Choroid plexus epithelial cell (primary cell): Measurements from ENCODE around the gene GIT2.

ENCODE experiments used
- DNase-seq: peaks from one replicate; pipeline ENCODE4 v3.0.0-alpha.2; 2010; ENCODE audit warnings: low read depth
- H3K4me3 ChIP-seq: 2 replicates; pipeline ENCODE4 v1.5.1; 2011; ENCODE audit warnings: low read depth, mild to moderate bottlenecking, control low read depth, low read length, moderate library complexity
- CTCF ChIP-seq: conservative IDR thresholded peaks from 2 replicates; pipeline ENCODE4 v1.5.1; 2011; ENCODE audit warnings: low read depth, mild to moderate bottlenecking, control low read depth, inconsistent platforms, low read length, moderate library complexity

GIT2 gene

DNA sequence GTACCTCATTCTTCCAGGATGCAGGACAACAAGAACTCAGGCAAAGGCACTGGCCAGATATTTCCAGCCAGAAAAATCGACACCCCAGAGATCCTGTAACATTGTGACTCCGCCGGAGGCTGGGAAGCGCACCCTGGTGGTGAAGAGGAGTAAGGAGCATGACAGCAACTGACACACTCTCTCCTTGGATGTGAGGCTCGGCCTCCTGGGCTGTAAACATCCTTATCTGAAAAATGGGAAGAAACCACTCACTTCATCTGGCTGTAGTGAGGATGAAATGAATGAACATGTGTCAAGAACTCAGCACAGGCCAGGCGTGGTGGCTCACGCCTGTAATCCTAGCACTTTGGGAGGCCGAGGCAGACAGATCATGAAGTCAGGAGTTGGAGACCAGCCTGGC lies 68.5 kb downstream of the GIT2 start:
- DNase-seq, result peak; percentile 69
- TF ChIP-seq CTCF, result peak; percentile 89
- no peak overlapping the region for H3K4me3 ChIP-seq

GRCh38 chr12:109926488-109927210 lies 69.5 kb downstream of the GIT2 start:
- DNase-seq, result no peak
- TF ChIP-seq CTCF, result no peak
- no peak overlapping the region for H3K4me3 ChIP-seq

DNA sequence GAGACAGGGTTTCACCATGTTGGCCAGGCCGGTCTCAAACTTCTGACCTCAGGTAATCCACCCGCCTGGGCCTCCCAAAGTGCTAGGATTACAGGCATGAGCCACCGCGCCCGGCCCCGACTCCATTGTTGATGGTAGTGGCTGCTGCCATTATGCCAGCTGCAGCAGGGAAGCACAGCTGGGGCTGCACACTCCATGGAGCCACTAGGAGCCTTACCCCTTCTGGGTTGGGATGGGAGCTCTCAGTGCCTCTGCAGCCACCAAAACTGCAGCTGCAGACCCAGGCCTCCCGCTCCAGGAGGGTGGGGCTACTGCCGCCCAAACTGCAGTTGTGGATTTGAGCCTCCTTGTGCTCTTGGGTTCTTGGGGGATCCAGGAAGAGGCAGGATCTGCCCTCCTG lies 70.2 kb downstream of the GIT2 start:
- no peak for DNase-seq
- H3K4me3 ChIP-seq, result no peak overlapping the region
- TF ChIP-seq CTCF, result no peak

GRCh38 chr12:109925185-109925840 lies 70.9 kb downstream of the GIT2 start:
- no peak overlapping the region for H3K4me3 ChIP-seq
- TF ChIP-seq CTCF, result no peak
- no peak for DNase-seq

GRCh38 chr12:109923481-109924245 lies 72.5 kb downstream of the GIT2 start:
- no peak for TF ChIP-seq CTCF
- DNase-seq, result no peak
- H3K4me3 ChIP-seq, result no peak overlapping the region

- no peak for TF ChIP-seq CTCF
- no peak for DNase-seq
Observed at GRCh38 chr12:109923038-109923437, 73.1 kb downstream of the GIT2 start.

GRCh38 chr12:109921982-109922381 lies 74.2 kb downstream of the GIT2 start:
- TF ChIP-seq CTCF, result no peak

More at GRCh38 chr12:109923038-109923437, 73.1 kb downstream of the GIT2 start:
- H3K4me3 ChIP-seq, result no peak overlapping the region

More at GRCh38 chr12:109921982-109922381, 74.2 kb downstream of the GIT2 start:
- DNase-seq, result no peak
- H3K4me3 ChIP-seq, result no peak overlapping the region
